HG03432 (cell line): ENCODE measurements around the gene PDLIM7.

Experiments
- ATAC-seq: cut with Tn5 transposase; IDR thresholded peaks from one replicate; pipeline ENCODE4 v1.9.1; 2021; ENCODE audit warnings: mild to moderate bottlenecking, moderate library complexity; ENCODE audit not compliant: unreplicated experiment

The PDLIM7 gene

DNA sequence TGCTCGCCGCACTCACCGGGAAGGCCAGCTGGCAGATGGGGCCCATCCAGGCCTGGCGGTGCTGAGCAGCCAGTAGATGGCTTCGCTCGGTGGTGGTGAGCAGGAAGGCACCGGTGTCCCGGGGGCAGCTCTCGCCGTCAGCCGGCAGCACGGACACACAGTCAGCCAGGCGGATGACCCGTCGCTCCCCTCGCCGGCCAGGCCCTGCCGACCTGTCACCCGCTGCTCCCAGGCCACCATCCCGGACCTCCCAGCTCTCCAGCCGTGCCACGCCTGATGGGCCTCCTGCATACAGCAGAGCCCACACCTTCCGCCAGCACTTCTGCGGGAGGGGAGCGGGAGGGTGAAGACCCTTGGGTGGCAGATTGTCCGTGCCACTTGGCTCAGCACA, 10.8 kb upstream of the PDLIM7 start:
- ATAC-seq, result no peak

DNA sequence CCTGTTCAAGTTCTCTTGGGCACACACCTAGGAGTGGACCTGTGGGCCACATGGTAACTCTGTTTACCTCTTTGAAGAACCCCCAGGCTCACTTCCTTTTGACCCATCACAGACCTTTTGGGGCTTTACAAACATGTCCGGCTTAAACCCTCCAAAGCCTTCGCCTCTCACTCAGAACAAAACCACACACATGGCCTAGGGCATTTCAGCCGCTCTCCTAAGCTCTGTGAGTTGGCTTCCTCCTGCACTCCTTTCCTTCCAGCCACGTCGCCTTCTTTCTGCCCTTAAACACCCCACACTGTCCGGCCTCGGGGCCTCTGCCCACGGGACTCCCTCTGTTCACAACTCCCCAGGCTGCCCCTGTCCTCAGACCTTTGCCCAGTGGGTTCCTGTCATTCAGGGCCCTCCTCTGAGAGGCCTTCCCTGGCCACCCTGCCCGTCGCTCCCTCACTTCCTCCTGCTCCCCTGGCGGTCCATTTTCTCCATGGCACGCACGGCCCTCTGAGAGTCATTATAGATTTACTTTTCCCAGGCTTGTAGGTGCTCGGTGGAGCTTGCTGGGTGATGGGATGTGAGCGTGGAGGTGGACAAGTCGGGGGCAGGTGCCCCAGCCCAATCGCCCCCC, 10.3 kb upstream of the PDLIM7 start:
- no peak for ATAC-seq

DNA sequence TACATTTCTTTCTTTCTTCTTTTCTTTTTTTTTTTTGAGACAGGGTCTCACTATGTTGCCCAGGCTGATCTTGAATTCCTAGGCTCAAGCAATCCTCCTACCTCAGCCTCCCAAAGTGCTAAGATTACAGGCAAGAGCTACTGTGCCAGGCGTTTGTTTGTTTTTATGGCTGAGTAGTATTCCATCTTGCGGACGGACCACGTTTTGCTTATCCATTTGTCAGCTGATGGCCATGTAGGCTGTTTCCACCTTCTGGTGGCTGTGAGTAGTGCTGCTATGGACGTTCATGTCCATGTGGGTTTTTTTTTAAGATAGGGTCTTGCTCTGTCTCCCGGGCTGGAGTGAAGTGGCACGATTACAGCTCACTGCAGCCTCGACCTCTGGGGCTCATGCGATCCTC, 9.8 kb upstream of the PDLIM7 start:
- ATAC-seq, result no peak

DNA sequence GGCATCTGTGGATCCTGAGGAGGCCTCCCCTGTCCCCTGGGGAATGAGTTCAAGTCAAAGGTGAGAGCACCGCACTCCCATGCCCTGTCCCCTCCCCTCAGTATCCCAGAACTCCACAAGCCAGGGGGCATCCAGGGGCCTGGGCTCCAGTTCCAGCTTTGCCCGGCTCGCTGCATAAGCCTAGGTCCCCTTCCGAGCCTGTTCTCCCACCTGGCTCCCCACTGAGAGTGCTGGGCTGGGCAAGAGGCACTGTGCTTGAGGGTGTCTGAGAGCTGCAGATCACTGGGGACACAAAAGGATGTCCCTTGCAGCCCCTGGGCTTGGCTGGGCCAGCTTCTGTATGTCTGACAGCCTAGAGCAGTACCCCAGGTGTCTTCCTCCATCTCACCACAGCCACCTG, 7.7 kb upstream of the PDLIM7 start:
- ATAC-seq, result no peak

DNA sequence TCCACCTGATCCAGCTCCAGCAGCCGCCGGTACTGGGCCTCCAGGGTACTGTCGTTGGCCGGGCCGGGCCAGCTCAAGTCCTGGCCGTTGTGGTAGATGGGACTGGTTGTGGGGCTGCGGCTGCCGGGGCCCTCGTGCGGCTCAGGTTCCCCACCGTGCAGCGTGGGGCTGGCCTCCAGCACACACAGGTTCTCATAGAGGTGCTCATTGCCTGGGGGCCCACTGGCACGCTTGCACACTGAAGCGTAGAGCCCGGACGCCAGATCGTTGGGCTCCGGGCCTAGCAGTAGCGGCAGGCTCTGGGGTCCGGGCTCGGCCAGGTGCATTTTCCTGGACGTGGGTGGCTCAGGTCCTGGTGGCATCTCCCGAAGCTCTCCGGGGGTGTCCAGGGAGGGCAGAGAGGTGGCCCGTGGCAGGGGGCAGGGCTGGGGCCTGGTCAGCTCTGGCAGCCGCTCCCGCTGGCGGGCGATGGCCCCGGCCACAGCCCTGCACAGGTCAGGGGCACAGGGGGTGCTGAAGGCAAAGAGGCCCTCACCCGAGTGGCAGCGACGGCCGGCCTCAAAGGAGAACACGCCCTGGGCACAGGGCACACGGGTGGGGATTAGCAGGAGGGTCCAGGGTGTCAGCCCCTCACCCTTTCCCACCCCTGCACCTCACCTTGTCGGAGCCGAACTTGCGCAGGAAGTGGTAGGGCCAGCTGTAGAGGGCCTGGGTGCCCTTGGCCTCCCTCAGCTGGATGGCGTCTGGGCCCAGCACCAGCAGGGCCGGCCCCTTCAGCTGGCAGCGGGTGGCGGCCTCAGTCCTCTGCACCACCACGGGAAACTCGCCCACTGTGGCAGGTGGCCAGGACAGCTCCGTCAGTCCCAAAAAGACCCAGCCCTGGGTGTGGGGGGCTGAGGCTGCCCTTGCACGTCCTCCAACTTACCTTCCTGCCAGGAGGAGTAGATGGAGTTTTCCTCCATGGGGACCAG, 7.0 kb upstream of the PDLIM7 start:
- ATAC-seq, result no peak

DNA sequence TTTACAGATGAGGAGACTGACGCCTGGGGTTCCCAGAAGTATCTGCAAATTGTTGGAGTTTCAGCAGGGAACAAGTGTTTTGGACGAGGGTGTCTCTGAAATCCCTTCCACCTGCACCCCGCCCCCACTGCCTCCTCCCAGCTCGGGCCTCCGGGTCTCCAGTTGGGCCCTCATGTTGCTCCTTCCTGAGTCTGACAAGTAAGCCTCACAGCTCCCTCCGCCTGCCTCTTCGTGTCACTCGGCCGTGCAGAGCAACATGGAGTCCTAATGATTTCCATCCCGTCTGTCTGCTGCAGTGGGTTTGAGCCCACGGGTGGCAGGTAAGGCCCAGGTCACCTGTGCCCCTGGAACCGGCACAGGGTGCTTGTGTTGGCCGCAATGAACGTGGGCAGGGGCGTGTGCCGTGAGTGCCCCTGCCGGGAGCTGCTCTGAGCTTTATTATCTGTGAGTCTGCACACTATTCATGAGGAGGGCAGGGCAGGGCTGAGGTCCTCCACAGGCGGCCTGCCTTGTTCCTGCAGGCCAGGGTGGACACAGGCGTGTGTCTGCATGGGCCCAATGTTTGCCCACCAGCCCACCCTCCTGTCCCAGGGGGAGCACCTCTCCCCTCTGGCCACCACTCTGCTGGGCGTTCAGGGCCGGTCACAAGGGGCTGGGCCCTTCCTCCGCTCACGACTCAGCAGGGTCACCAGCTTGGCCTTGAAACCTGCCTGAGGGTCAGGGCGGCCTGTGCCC, 6.1 kb upstream of the PDLIM7 start:
- ATAC-seq, result no peak

DNA sequence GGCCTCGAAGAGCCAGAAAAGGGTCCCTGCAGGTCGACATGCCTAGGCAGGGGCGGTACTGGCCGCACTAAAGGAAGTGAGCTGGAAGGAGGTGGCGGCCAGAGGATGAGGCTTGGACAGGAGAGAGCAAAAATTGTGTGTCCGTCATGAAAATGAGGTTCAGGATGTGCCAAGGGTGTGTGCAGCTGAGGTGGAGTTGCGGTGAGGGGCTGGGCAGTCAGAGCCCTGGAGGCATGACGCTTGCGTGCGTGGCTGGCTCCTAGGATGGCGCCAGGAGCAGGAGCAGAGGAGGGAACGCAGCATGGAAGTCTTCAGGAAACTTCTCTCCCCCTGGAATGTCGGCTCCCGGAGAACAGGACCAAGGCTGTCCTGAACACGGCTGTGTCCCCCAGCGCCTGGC, 5.5 kb upstream of the PDLIM7 start:
- no peak for ATAC-seq

DNA sequence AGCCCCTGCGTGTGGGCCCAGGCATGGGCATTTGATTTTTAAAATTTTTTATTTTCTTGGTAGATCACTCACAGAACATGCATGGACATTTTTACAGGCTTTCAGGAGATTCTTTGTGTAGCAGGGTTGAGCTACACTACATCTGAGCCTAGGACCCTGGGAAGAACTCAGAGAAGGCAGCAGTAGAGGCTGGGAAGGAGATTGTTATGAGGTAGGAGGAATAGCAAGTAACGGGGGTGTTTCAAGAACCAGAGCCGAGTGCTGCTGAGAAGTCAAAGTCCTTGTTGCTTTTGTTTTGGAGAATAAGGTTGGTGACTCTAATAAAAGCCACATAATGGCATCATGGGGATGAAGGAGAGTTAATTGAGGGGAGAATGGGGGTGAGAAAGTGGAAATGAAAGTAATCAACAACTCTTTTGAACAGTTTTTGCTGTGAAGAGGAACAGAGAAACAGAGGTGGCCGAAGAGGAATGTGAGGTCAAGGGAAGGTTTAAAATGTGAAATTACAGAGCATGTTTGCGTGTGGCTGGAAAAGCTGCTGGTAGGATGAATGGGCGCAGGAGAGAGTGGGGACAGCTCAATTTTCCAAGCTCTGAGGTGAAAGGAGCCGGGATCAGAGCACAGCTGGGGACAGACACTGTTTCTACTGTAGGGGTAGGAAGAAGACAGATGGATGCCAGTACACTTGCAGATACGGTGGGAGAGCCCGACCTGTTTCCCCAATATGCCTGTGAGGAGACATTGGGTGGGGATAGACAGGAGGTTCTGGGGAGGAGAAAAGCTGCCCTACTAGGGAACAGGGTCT, 4.7 kb upstream of the PDLIM7 start:
- ATAC-seq, result no peak

DNA sequence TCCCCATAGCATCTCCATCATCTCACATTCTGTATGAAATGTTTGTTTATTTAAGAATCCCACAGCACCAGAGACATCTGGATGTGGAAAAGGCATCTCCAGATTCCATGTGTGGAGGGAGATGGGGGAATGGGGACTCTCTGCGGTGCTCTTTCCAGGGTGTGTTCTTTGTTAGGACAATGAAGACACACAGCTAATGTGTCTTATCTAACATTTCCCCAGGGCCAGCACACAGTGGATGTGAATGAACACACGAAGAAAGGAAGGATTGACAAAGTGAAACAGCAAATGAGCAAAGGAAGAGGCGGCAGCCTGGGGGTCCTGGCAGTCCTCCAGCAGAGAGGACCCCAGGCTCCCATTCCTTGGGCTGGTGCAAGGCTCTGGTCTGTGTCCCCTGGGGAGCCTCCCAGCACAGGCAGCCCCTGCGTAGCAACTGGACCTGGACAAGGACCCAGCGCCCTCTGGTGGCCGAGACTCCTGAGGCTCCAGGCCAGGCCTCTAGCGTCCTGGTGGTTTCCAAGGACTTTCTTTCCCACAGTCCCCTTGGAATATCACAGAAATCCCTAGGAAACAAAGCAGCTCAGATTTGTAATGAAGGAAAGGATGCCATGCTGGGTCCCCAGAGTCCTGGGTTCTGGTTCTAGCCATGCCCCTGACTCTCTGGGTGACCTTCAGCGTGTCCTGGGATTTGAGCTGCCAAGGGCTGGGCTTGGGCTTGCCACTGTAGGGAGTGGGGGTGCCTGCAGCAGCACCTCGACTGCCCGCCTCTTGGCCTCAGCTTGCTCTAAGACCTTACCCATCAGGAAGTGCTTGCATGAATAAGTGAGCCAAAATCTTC, 3.5 kb upstream of the PDLIM7 start:
- ATAC-seq, result peak; percentile 19

DNA sequence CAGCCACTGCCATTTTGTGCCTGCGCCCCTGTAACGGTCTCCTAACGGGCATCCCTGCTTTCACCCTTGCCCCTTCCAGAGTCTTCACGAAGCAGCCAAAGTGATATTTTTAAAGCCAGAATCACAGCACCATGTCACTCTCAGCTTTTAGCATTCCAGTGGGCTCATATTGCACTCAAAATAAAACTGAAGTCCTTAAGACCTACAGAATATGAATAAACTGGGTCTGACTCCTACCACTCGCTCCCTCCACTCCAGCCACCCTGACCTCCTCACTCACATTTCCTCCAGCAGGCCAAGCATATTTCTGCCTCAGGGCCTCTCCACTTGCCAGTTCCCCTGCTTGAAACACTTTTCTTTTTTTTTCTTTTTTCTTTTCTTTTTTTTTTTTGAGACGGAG, 2.4 kb upstream of the PDLIM7 start:
- no peak for ATAC-seq

DNA sequence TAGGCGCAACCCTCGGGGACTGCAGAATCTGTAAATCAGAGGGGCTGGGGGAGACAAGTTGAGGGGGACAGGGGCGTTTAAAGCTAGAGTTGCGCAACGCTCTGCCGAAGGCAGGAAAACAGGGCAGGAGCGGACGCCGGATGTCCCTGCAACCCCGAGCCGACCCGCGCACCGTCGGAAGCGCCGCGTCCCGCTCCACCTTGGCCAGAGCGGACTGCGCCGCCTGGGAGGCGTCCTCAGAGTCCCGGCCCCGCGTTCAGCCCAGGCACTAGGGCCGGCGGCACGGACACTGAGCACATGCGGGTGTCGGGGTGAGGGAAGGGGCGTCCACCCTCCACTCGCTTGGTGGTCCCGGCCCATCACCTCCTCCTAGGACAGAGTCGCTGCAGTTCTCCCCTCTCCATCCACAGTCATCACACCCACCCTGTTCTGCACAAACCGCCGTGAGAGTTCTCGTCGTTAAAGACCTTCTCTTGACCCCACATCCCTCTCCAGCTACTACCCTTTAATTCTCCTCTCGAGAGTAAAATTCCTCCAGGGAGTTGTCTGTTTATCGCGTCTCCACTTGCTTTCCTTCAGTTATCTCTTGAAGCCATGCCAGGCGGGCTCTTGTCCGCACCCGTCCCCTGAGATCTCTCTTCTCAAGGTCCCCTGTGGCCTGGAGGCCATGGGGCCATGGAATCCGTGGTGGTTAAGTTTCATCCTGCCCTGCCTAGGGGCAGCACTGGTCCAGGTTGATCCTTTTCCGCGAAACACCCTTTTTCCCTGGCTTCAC, 796 bp upstream of the PDLIM7 start:
- peak; percentile 1 for ATAC-seq

DNA sequence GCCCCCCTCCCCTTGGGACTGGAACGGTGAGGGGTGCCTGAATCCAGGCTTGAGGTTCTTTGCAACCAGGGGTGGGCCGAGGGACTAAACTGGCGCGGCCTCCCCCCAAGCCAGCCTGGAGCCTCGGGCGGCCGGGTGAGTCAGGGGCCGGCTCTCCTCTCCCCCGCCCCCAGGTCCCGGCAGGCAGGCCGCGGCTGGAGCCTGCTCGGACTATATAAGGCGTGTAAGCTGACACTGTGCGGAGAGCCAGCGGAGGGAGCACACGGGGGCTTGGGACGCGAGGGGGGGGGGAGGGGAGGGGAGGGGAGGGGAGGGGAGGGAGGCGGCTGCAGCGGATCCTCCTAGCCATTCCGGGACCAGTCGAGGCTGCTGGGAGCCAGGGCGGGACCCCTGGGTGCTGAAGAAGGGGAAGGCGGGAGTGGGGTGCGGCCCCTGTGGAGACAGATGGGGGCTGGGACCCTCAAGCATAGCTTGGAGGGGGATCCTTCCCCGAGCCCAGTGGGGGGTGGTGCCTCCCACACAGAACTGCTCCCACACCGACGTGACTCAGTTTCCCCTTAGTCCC, 595 bp downstream of the PDLIM7 start:
- no peak for ATAC-seq

DNA sequence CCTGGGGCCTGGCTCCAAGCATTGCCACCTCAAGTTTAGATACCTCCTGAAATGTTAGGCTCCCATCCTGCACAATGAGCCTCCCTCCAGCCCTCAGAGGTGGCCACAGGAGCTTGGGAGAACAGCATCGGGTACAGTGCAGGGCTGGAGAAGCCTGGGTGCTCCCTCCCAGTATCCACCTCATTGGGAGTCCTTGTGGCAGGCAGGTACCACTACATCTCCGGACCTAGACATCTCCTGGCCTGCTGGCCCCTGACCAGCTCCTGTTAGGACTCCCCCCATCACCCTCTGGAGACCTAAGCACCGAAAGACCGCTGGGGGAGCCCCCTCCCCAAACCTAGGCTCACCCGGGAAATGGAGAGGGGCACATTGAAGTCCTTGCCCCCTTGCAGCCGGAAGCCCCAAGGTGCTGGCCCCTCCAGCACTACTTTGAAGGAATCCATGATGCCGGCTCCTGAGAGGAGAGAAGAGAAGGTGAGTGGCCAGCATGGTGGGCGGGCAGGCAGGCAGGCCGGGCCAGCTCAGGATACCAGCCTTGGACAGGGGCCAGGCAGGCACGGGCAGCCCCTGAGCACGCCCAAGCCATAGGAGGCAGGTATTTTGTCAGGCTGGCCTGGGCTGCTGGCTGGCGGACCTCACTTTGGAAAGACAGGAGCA, 1.2 kb downstream of the PDLIM7 start:
- no peak for ATAC-seq

DNA sequence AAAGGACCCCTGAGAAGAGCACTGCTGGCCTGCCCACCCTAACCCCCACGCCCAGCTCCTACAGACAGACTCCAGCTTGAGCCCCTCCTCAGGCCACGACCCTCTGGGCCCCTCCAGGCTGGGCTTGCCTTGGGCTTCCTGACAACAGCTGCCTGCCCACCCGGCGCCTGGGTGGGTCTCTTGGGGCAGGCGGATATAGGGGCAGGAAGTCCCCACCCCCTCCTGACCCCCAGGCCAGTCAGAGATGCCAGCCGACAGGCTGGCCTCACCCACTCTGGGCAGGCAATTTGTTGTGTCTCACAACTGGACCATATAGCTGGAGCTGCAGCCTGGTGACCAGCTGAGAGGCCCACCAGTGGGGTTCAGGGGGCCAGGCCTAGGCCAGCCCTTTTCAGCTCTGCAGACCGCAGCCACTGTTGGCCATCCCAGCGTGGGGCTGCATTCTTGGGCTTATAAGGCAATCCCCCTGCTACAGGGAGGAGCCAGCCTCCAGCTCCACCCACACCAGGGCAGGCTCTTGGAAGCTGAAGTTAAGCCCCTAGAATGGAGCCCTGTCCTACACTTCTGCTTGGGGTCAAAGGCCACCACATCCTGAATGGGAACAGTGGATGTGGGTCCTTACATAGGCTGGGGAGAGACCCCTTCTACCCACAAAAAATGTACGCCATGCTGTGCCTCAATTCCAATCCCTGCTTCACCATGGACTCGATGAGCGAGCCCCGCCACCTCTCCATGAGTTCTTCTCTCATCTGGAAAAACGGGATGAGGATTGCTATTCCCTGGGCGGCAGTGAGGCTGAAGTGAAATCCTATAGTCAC, 2.0 kb downstream of the PDLIM7 start:
- ATAC-seq, result no peak

DNA sequence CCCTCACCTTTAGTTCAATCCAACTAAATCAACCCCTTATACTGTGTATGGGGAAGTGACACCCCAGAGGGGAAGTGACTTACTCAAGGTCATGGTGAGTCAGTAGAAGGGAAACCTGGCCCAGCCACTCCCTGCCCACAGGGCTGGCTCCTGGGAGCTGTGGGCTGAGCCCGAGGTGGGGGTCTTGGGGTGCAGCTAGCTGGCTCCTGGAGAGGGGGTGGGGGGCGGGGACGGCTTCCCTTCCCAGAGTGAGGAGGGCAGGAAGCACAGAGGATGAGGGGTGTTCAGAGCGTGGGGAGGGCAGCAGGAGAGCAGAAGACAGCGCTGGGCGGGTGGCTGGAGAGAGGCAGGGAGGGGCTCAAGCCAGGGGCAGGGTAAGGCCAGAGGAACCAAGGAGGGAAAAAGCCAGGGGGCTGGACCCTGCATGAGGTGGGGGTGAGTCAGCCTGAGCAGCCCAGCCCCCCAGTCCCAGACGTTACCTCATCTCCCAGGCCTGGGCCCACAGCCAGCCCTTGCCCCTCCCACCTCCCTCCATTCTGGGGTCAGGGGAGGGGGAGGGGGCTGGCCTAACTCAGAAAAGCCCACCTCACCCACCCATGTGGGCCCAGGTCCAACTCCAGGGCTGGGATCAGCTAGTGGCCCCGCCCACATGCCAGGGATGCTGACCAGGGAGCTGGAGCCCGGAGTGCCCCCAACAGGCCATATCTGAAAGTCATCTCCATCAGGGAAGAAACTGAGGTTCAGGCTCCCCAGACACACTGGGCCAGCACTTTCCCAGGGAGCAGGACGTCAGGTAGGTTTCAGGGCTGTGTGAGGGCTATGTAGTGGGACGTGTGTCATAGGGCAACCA, 2.8 kb downstream of the PDLIM7 start:
- no peak for ATAC-seq

DNA sequence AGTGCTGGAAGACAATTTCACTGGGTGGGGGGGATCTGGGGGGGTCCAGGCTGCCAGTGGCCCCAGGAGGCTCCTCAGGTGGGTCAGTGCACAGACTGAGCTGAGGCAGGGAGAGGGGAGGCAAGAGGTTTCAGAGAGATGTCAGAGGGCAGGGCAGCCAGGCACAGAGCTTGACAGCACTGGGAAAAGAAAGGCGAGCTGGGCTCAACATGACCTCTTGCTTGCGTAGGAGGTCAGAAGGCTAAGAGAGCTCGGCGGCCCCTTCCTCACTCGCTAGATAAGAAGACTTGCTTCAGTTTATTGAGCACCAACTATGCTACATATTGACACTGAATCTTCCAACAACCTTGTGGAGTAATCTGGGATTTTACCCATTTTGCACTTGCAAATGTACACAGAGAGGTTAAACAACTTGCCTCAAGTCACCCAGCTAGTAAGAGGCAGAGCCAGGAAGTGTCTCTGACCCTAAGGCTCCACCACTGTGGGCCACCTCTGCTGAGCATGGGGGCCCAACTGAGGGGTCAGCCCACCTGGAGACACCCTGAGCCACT, 3.5 kb downstream of the PDLIM7 start:
- ATAC-seq, result no peak
